Testis (tissue), 5 donors: ENCODE data around the gene RPS15A. TPM values are rescaled to one million over a fixed set of nuclear protein-coding genes. Genes with fewer than 3 reads are reported as not detected.

ENCODE experiments used
- DNase-seq: peaks from one replicate; pipeline ENCODE4 v3.0.0-alpha.2; 2019
- H3K27ac ChIP-seq, 2 donors: fragments of 200-600 bp; sonication (generic); one replicate each; pipeline ENCODE4 v1.5.1; 2019
- H3K27me3 ChIP-seq: fragments of 200-600 bp; sonication (generic); one replicate; pipeline ENCODE4 v1.5.1; 2019
- H3K36me3 ChIP-seq: fragments of 200-600 bp; sonication (generic); one replicate; pipeline ENCODE4 v1.5.1; 2017; ENCODE audit warnings: low read depth; ENCODE audit errors: missing control alignments
- H3K4me1 ChIP-seq: fragments of 200-600 bp; sonication (generic); one replicate; pipeline ENCODE4 v1.5.1; 2019
- H3K4me3 ChIP-seq, 2 donors: fragments of 200-600 bp; sonication (generic); one replicate each; pipeline ENCODE4 v1.5.1; 2017 to 2019
- H3K9me3 ChIP-seq: fragments of 200-600 bp; sonication (generic); one replicate; pipeline ENCODE4 v1.5.1; 2017
- POLR2A ChIP-seq: fragments of 450-650 bp; IDR thresholded peaks from one replicate; pipeline ENCODE4 v1.6.1; 2017; ENCODE audit warnings: antibody characterized with exemption, mild to moderate bottlenecking, moderate library complexity
- WGBS, 2 donors: methylation state at CpG; one replicate each; pipeline ENCODE4 v1.1.5; 2018; 5-methylcytosine and 5-hydroxymethylcytosine counted together
- intact Hi-C: fragments of 100-400 bp; cut with DNase I; formaldehyde crosslinking; loops from one replicate; pipeline ENCODE4 v1.15.1; 2023; ENCODE audit warnings: low total_unique reads
- long read RNA-seq, 2 donors: transcript quantifications; one replicate each; lab custom pipeline, GENCODE V29; 2026
- polyA plus RNA-seq: library from polyadenylated mRNA; stranded (reverse); fragments of 350-450 nt; fragmentation: Illumina TruSeq; extraction: RNeasy Lipid Tissue Mini Kit (QIAGEN cat#74804); gene quantifications from one replicate; pipeline ENCODE4 v1.2.3, GENCODE V29; 2014; ENCODE audit warnings: low read depth, low replicate concordance; ENCODE audit not compliant: insufficient read depth
- total RNA-seq, 2 donors: library from RNA; depleted of rRNA; stranded (reverse); fragments of >200 nt; gene quantifications; one replicate each; pipeline ENCODE4 v1.2.3, GENCODE V29; 2016
- TF ChIP-seq, protein P1 (sequence below), 3 experiments: fragments of 450-650 bp in 2 of 3; fragments of 200-600 bp in 1 of 3; sonication (generic) in 1 of 3; IDR thresholded peaks; one replicate each; pipeline ENCODE4 v1.5.1; 2016 to 2019; ENCODE audit warnings: antibody characterized with exemption in 3 of 3, mild to moderate bottlenecking in 2 of 3, moderate library complexity in 1 of 3

Gene RPS15A
- 100 to 1,000 TPM; 342 to 970 TPM for total RNA-seq
- 1,223 TPM for polyA plus RNA-seq
- long read RNA-seq, donor 1, transcript RPS15A-212 (6 exons, 589 nt) = minor isoform, 8 of 2,299 reads
- long read RNA-seq, donor 1, transcript RPS15A-209 (2 exons, 606 nt) = minor isoform, 9 of 2,299 reads
- long read RNA-seq, donor 1, transcript RPS15A-203 (5 exons, 525 nt) = major isoform, 1,690 of 2,299 reads
- long read RNA-seq, donor 1, transcript RPS15A-201 (5 exons, 2,203 nt) = minor isoform, 140 of 2,299 reads
- long read RNA-seq, donor 1, partial matches to known transcripts = 427 of 2,299 reads
- long read RNA-seq, donor 1, other reads (novel, unspliced or antisense) = 15 of 2,299 reads
- long read RNA-seq, donor 2, transcript RPS15A-201 (5 exons, 2,203 nt) = minor isoform, 114 of 1,541 reads
- long read RNA-seq, donor 2, transcript RPS15A-212 (6 exons, 589 nt) = minor isoform, 8 of 1,541 reads
- long read RNA-seq, donor 2, transcript RPS15A-203 (5 exons, 525 nt) = major isoform, 1,030 of 1,541 reads
- long read RNA-seq, donor 2, transcript RPS15A-209 (2 exons, 606 nt) = minor isoform, 5 of 1,541 reads
- long read RNA-seq, donor 2, partial matches to known transcripts = 378 of 1,541 reads
- long read RNA-seq, donor 2, other reads (novel, unspliced or antisense) = 0 of 1,541 reads

- peak; percentile 11 for TF ChIP-seq POLR2A
- TF ChIP-seq, protein P1, sequence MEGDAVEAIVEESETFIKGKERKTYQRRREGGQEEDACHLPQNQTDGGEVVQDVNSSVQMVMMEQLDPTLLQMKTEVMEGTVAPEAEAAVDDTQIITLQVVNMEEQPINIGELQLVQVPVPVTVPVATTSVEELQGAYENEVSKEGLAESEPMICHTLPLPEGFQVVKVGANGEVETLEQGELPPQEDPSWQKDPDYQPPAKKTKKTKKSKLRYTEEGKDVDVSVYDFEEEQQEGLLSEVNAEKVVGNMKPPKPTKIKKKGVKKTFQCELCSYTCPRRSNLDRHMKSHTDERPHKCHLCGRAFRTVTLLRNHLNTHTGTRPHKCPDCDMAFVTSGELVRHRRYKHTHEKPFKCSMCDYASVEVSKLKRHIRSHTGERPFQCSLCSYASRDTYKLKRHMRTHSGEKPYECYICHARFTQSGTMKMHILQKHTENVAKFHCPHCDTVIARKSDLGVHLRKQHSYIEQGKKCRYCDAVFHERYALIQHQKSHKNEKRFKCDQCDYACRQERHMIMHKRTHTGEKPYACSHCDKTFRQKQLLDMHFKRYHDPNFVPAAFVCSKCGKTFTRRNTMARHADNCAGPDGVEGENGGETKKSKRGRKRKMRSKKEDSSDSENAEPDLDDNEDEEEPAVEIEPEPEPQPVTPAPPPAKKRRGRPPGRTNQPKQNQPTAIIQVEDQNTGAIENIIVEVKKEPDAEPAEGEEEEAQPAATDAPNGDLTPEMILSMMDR (IDR thresholded peaks at IDR 0.05) = no peak
- H3K27me3 ChIP-seq = no peaks in the 10 kb centered on the region
- peaks cover 25% of the 10 kb centered on the region for H3K4me1 ChIP-seq
- 1 to 2% methylated on average over 32 to 60 of the region's 60 CpGs for WGBS, 2 donors
- intact Hi-C loops = no loop called here
- peak within 1 kb of the TSS; percentile 57 to 71 for H3K27ac ChIP-seq
- peak within 1 kb of the TSS; percentile 74 to 93 for H3K4me3 ChIP-seq
- DNase-seq = peak; percentile 98
- no peaks in the 10 kb centered on the region for H3K36me3 ChIP-seq
- H3K9me3 ChIP-seq = no peaks in the 10 kb centered on the region
These were observed at the start of gene RPS15A for GRCh38 chr16:18789850-18790706. TSS of gene RPS15A (minus strand) at chr16:18790334. CDS start at chr16:18789113, 1,221 bp downstream.

DNA sequence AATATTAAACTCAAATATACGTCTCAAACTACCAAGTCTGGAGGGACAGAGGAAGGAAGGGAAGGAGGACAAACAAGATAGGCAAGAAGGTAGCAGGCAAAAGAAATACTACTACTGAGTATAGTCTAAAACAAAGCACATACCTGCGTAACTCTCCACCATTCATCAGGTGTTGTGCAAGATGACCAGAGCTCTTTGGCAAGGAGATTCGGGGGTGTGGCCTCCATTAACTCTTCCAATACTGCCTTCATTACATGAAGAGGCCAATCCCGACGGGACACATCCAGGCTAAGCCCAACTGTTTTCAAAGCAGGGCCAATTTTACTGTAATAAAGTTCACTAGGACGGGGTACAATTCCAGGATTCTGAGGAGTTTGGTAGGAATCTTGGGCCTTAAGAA, 49.4 kb upstream of the RPS15A start:
- intact Hi-C loops = no loop called here
- WGBS, 2 donors = 76 to 91% methylated on average over 6 of the region's 6 CpGs

GRCh38 chr16:18836702-18837101, 46.6 kb upstream of the RPS15A start:
- Histone ChIP-seq H3K4me1 (no peaks in the 10 kb centered on the region), H3K27me3 (no peaks in the 10 kb centered on the region), H3K4me3 (no peak overlapping the region), H3K36me3 (peaks cover 2% of the 10 kb centered on the region), H3K27ac (no peak overlapping the region), H3K9me3 (no peaks in the 10 kb centered on the region)
- intact Hi-C loops = no loop called here
- TF ChIP-seq, protein P1 (IDR thresholded peaks at IDR 0.05) = no peak
- TF ChIP-seq POLR2A = no peak
- no peak for DNase-seq

More for the DNA sequence above, 49.4 kb upstream of the RPS15A start:
- H3K36me3 ChIP-seq = no peaks in the 10 kb centered on the region
- H3K4me1 ChIP-seq = no peaks in the 10 kb centered on the region
- TF ChIP-seq, protein P1 (IDR thresholded peaks at IDR 0.05) = no peak
- TF ChIP-seq POLR2A = no peak
- no peaks in the 10 kb centered on the region for H3K9me3 ChIP-seq
- no peaks in the 10 kb centered on the region for H3K27me3 ChIP-seq
- DNase-seq = no peak
- no peak overlapping the region for H3K4me3 ChIP-seq
- H3K27ac ChIP-seq = no peak overlapping the region

- no peak overlapping the region for H3K27ac ChIP-seq
- intact Hi-C loops = no loop called here
- no peak for DNase-seq
- TF ChIP-seq, protein P1 (IDR thresholded peaks at IDR 0.05) = no peak
- TF ChIP-seq POLR2A = no peak
- H3K9me3 ChIP-seq = no peaks in the 10 kb centered on the region
- H3K27me3 ChIP-seq = no peaks in the 10 kb centered on the region
- no peak overlapping the region for H3K4me3 ChIP-seq
- H3K36me3 ChIP-seq = peaks cover 2% of the 10 kb centered on the region
- 80 to 84% methylated on average over 4 of the region's 4 CpGs for WGBS, 2 donors
- H3K4me1 ChIP-seq = no peaks in the 10 kb centered on the region
These were observed 44.7 kb upstream of the RPS15A start for GRCh38 chr16:18834864-18835263.
